GM10847 (cell line): ENCODE data around the gene PARS2.

ENCODE experiments used
- POLR2A ChIP-seq: IDR thresholded peaks from 2 replicates; pipeline ENCODE4 v1.6.1; 2011; ENCODE audit not compliant: insufficient read length; ENCODE audit errors: extremely low read depth

PARS2 gene

DNA sequence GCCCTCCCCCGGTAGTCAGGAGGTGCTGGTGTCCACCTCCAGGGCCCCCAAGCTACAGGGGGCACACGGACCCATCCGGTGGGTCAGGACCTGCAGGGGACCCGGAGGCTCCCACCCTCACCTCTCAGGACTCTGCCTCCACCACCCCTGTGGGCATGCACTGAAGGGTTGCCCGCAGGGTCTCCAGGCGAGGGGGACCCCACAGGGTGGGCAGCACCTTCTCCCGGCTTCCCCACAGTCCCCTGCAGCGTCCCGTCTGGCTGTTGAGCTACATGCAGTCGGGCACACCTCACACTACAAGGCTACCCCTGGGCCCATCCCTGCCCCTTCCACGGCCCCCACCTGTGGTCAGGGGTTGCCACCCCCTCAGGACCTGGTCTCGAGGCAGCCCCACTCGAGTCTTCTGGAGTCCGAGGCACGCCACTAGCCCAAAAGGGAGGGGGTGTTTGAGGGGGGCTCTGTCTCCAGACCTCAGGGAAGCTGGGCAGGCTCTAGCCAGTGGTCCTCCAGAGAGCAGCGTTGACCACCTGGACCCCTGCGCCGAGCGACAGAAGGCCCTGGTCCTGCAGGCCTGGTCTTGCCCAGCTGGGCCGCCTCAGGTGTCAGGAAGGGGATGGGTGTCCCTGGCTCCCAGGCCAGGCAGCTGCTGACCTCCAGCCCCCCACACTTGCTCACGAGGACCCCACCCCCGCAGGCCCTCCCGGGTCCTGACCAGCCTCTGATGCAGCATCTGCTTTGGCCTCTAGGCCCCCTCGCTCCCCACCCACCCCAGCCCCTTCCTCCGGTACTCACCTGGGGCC, 9.6 kb downstream of the PARS2 start:
- TF ChIP-seq POLR2A = no peak

DNA sequence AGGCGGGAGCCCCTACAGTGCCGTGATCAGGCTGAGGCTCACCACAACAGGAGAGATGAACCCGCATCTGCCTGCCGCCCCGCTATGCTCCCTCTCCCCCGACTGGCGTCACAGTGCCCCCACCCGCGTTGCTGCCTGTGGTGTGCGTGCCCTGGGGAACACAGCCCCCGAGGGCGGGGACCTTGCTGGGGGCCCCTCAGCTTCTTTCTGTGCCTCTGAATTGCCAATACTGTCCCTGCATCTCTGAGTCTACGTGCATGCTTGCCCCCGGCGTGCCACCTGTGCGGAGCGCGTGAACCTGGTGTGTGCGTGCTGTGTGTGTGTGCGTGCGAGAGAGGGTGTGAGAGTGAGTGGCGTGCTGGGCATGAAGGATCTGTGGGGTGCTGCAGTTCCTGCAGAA, 10.3 kb downstream of the PARS2 start:
- TF ChIP-seq POLR2A = no peak

DNA sequence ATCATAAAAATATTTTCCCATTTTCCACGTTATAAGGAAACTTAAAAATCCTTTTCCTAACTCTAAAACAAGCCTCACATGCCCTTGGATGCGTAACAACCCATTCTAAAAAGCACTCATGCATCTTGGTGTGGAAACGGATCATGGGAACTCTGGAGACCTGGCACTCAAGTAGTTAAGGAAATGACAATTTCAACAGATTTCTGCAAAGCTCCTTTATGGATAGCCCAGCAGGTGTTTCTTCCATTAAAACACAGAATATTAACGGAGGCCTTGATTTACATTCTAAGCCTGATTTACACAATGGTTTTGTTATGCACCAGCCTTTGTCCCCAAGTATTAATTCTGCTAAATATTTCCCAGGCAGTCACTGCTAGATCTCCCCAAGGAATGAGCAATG, 12.9 kb downstream of the PARS2 start:
- TF ChIP-seq POLR2A = no peak

DNA sequence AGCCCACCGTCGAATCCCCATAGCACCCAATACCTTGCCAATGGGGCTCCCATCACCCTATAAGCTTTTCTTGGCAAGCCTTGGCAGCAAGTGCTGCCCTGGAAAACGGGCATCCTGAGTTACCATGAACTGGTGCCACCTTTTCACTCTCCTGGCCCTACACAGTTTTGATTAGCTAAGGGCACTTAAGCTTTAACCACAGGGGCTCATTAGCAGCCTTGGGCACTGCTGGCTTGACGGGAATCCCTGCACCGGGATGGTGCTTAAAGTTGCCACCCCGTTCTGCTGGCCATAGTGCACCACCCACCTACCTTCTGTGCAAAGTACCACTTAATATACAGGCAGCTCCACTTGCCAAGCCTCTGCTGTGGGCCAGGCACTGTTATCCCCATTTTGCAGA, 13.7 kb downstream of the PARS2 start:
- no peak for TF ChIP-seq POLR2A

DNA sequence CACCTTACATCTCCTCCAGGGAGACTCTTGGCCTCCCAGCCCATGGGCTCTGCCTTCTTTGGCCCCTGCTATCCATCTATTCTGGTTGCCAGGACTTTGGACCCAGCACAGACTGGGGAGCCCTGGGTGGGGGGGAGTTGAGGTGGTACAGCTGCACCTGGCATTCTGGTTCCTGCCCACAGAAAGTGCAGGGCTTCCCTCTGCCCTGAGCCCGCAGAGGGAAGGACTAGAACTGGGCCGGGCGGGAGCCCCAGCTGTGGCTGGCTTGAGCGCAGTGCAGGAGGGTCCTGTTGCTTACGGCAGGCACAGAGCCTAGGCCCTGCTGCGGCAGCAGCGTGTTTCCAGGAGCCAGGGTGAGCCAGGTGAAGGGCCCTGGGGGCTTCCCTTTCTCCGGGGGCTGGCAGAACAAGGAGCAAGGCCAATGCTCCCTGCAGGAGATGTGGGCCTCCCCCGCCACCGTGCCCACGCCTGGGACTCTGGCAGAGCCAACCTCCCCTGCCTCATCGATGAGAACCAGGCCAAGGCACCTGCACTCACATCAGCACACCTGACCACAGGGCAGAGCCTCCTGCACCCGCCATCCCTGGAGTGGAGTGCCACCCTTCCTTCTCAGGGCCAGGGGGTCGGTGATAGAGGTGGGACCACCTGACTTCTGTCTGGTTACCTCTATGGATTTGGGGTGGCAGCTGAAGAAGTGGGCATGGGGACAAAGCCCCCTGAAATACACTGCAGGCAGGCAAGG, 16.1 kb downstream of the PARS2 start:
- TF ChIP-seq POLR2A = no peak

DNA sequence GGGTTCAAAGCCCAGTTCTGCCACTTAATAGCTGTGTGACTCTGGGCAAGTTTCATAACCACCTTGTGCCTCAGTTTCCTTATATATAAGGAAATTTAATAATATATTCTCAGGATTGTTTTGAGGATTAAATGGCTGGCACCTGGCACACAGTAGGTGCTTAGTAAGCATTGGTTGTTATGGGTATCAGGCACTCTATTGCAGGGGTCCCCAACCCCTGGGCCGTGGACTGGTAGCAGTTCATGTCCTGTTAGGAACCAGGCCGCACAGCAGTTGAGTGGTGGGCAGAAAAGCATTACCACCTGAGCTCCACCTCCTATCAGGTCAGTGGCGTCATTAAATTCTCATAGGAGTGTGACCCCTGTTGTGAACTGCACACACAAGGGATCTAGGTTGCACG, 18.5 kb downstream of the PARS2 start:
- TF ChIP-seq POLR2A = no peak

DNA sequence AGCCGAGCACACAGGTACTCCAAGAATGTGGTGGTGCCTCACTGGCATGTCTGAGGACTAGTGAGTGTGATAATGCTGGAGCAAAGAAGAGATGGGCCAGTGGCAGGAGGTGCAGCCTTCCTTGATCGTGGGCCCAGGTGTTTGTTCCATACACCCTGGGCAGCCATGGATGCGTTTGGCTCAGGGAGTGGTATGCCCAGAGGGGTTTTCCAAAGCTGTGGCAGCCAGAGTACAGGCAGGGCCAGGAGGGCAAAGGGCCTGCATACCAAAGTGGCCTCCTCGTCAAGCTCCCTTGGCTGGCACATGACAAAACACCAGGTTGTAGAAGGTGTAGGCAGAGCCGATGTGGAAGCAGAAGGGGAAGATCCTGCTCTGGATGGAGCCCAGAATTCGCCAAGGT, 19.0 kb downstream of the PARS2 start:
- TF ChIP-seq POLR2A = no peak

DNA sequence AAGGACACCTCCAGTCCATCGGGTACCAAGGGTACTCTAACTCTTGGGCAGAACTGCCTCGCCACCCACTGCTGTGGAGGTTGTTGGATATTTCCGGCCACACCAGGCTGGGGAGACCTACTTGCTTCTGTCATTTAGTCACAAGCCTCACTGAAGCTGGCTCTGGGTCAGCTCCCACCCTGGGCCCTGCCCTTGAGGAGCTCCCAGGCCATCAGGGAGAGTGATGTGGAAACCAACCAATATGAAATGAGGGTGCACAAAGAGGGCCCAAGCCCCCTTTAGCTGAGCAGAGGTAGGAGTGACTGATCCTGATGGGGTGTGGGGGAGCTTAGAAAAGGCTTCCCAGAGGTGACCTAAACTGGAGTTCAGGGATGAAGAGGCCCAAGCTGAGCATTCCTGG, 19.6 kb downstream of the PARS2 start:
- no peak for TF ChIP-seq POLR2A

DNA sequence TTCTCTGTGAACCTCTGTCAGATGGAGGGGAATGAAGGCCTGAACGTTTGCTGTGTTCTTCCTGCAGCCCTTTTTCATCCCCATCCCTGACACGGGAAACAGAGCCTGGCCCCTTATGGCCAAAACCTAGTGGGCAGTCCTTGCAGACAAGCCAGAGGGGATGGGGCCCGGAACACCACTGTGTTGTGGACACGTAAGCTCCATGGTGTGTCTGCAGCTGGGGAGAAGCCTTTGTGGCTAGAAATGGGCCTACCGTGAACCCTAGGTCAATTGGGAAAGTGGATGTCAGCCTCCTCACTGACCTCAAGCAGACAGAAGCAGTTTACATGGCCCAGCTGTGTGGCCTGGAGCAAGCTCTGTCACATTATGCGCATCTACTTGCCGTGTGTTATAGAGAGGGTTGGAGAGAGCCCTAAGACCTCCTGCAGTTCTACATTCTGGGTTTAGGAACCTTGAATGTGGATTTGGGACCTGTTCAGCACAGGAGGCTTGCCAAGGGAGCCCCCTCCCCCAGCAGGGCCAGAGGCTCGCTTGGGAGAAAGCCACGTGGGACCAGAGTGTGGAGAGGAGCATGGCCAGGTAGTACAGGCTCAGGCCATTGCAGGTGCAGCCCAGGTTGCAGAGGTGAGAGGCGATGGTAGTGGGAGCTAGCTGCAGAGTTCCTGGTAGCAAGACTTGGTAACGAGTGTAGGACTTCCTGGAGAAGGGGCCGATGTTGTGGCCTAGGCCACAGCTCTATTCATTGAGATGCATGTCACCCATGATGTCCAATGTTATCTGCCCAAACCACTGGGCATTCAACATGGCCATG, 20.7 kb downstream of the PARS2 start:
- TF ChIP-seq POLR2A = no peak

DNA sequence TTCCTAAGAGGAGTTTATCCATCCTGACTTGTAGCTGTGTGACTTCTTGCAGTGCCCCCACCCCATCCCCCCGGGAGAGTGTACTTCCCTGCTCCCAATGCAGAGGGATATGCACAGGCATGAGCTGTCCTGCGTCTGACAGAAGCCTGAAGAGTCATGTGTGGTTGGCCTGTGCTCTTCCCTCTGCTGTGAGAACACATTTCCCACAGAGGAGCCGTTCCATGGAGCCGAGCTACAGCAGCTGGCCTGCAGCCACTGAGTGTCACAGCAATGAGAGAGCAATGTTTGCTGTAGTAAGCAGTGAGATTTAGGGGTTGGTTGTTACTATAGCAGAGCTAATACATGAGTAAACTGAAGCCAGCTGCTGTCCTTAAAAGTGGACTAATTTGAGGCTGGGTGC, 22.0 kb downstream of the PARS2 start:
- no peak for TF ChIP-seq POLR2A

DNA sequence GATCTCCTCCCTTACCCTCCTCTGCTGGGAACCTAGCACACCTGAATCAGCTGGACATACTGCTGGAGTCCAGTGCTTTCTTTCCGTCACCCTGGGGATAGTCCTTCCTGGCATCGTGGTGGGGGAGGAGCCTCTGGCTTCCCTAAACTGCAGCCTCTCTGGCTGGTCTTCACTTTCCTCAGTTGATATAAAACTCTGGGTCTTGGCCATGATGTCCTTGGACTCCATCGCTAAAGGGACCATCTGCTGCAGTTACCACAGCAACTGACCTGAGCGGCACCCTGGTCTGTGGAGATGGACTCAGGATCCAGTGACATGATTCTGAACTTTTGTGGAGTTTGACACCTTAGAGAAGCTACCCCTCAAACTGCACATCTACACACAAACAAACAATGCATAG, 22.8 kb downstream of the PARS2 start:
- no peak for TF ChIP-seq POLR2A

DNA sequence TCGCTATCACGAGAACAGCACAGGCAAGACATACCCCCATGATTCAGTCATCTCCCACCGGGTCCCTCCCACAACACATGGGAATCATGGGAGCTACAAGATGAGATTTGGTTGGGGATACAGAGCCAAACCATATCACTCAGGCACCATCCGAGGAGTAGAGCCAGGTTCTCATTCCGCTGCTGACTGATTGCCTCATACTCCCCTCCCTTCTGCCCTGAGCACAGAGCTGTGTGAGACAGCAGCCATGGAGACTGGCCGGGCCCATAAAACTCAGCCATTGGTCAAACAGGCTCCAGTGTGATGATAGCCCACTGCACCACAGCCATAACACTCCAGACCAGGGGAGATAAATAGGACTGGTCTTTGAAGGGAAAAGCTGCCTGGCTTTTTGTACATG, 26.1 kb downstream of the PARS2 start:
- TF ChIP-seq POLR2A = no peak

DNA sequence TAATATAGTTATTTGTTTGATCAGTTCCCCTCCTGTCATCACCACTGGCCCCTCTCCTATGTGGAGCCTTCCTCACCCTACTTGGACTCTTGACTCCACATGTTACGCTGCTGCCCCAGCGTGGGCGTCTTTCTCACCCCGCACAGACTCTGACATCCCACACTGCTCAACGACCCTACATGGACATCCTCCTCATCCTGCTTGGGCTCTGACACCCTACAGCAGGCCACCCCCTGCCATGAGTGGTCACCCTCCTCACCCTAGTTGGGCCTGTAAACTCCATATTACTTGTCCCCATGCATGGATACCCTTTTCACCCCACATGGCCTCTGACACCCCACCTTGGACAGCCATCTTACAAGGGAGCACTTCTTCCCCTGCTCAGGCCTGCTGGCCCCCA, 27.6 kb downstream of the PARS2 start:
- no peak for TF ChIP-seq POLR2A

DNA sequence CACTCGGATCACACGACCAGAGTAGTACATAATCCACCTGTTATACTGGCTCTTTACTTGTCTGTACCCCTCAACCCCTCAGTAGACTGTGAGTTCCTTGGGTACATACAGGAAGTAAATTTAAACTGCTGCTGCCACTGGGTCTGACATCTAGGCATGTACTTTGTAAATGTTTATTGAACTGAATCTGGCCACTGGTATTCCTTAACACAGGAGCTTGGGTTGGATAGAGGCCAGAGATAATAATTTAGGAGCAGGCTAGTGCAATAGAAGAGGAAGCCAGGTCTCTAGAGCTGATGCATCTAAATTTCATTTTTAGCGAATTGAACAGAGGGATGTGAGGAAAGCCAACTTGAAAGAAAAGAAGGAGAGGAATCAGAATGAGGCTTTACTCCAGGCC, 36.3 kb downstream of the PARS2 start:
- TF ChIP-seq POLR2A = no peak

DNA sequence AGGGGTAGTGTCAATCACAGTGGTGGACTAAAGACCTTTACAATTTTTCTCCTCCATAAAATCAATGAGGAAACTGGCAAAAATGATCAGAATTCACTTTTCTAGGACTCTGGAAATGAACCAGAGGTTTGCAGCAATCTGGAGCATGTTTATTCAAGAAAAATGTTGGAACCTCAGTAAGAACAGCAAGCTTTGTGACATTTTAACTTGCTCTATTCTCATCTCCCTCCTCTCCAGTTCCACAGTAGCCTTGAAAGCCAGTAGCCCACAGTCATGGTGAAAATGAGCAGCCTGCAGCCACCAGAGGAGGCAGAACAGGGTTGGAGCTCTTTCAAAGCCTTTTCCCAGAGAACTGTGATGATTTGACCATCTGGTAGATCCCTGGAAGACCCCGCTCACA, 39.6 kb downstream of the PARS2 start:
- no peak for TF ChIP-seq POLR2A

DNA sequence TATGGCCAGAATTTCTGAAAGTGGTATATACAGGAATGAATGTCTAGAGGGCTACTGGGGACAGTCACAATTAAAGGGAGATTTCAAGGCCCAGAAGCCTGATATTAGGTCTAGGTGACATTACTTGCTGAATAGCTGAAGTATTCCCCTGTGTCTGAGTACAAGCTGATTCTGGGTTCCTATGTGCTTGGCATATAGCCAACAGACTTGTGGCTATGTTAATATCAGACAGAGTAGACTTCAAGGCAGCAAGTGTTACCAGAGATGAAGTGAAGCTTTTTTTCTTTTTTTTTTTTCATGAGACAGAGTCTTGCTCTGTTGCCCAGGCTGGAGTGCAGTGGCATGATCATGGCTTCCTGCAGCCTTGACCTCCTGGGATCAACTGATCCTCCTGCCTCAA, 40.3 kb downstream of the PARS2 start:
- TF ChIP-seq POLR2A = no peak
